ENCODE data around the gene TGM5. TPM values are rescaled to one million over a fixed set of nuclear protein-coding genes. Genes with fewer than 3 reads are reported as not detected.
A peak's percentile ranks its signal among the peaks of the same experiment; 100 is the strongest.

The TGM5 gene
- total RNA-seq, 6 donors from 2014 or later: 0.30 TPM; not detected in 5

DNA sequence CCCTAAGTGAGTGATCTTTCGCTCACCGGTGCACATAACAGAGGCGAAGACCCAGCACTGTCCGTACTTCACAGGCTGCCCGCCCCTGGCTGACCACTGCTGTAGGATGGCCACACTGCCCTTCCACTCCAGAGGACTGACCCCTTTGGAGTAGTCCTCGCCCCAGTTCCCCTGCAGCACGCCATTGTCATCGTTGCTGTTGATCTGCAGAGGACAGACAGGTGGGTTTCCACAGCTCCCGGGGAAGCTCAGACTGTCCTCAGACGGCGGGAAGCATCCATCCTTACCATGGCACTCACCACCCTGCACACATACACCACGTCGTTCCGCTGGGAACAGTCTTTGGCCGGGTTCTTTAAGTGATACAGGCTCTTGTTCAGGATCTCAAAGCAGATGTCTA, 20.5 kb upstream of the TGM5 start:
- TF ChIP-seq EP300 (IDR thresholded peaks at IDR 0.05): no peak
- no peak for TF ChIP-seq POLR2AphosphoS5 (IDR thresholded peaks at IDR 0.05)
- TF ChIP-seq POLR2A (IDR thresholded peaks at IDR 0.05): no peak
- TF ChIP-seq, protein P1, sequence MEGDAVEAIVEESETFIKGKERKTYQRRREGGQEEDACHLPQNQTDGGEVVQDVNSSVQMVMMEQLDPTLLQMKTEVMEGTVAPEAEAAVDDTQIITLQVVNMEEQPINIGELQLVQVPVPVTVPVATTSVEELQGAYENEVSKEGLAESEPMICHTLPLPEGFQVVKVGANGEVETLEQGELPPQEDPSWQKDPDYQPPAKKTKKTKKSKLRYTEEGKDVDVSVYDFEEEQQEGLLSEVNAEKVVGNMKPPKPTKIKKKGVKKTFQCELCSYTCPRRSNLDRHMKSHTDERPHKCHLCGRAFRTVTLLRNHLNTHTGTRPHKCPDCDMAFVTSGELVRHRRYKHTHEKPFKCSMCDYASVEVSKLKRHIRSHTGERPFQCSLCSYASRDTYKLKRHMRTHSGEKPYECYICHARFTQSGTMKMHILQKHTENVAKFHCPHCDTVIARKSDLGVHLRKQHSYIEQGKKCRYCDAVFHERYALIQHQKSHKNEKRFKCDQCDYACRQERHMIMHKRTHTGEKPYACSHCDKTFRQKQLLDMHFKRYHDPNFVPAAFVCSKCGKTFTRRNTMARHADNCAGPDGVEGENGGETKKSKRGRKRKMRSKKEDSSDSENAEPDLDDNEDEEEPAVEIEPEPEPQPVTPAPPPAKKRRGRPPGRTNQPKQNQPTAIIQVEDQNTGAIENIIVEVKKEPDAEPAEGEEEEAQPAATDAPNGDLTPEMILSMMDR (IDR thresholded peaks at IDR 0.05): no peak
- Histone ChIP-seq H3K9me3 (no peaks in the 10 kb centered on the region), H3K36me3 (no peaks in the 10 kb centered on the region), H3K4me3 (no peak overlapping the region), H3K27me3 (no peaks in the 10 kb centered on the region), H3K27ac (no peak overlapping the region), H3K4me1 (no peaks in the 10 kb centered on the region)
- WGBS, 2 donors: 77 to 80% methylated on average over 15 of the region's 15 CpGs
- peak in 1 of 2 donors; percentile 5 for ATAC-seq (ENCODE audit: low FRiP score in 2 of 2)
- DNase-seq: no peak

DNA sequence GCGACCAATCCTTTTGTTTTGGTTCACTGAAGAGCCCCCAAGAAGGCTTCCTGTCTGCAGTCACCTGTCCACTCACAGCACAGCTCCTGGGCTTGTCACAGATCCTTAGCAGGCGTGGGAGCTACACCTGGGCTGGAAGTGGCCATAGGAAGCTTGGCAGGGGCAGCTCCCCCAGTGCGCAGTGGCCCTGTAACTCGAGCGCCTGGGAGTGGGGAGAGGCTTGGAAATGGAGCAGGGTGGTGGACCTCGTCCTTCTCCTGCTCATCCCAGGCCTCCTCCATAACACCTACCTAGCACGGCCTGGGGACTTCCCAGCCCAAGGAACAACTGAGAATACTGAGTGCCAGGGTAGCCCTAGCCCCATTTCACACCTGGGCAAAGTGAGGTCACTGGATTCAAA, 19.3 kb upstream of the TGM5 start:
- no peak overlapping the region for H3K4me3 ChIP-seq
- no peak for TF ChIP-seq EP300 (IDR thresholded peaks at IDR 0.05)
- ATAC-seq (ENCODE audit: low FRiP score in 2 of 2) (peak; percentile 17 to 44), DNase-seq (peak in 1 of 2 donors; percentile 55)
- no peaks in the 10 kb centered on the region for H3K4me1 ChIP-seq
- 50 to 56% methylated on average over 2 to 7 of the region's 7 CpGs for WGBS, 2 donors
- no peaks in the 10 kb centered on the region for H3K27me3 ChIP-seq
- H3K9me3 ChIP-seq: no peaks in the 10 kb centered on the region
- H3K36me3 ChIP-seq: no peaks in the 10 kb centered on the region
- H3K27ac ChIP-seq: no peak overlapping the region

DNA sequence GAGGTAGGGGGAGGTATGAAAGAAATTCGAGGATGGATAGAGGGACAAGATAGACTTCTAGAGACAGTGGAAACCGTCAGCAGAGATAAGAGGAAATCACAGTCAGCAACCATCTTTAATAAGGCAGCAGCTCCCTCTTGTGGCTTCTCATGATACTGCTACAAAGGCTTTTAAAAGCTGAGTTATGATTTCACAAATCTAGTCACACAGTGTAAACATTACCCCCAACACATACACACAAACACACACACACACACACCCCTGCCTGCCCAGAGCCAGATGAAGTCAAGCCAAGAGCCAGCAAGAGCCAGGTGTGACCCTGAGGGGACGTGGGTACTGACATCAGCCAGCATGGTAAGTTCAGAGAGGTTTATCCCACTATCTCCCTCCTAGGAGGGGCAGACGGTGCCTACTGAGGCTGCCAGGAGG, 18.9 kb upstream of the TGM5 start:
- no peak for DNase-seq
- H3K27ac ChIP-seq: no peak overlapping the region
- no peak overlapping the region for H3K4me3 ChIP-seq
- H3K4me1 ChIP-seq: no peaks in the 10 kb centered on the region
- H3K36me3 ChIP-seq: no peaks in the 10 kb centered on the region
- TF ChIP-seq, protein P1 (IDR thresholded peaks at IDR 0.05): peak; percentile 56 to 89 (median 82)
- no peak for TF ChIP-seq POLR2A (IDR thresholded peaks at IDR 0.05)
- no peaks in the 10 kb centered on the region for H3K9me3 ChIP-seq
- no peaks in the 10 kb centered on the region for H3K27me3 ChIP-seq
- WGBS, 2 donors: 6 to 16% methylated on average over 4 of the region's 4 CpGs
- ATAC-seq (ENCODE audit: low FRiP score in 2 of 2): peak; percentile 76 to 89

DNA sequence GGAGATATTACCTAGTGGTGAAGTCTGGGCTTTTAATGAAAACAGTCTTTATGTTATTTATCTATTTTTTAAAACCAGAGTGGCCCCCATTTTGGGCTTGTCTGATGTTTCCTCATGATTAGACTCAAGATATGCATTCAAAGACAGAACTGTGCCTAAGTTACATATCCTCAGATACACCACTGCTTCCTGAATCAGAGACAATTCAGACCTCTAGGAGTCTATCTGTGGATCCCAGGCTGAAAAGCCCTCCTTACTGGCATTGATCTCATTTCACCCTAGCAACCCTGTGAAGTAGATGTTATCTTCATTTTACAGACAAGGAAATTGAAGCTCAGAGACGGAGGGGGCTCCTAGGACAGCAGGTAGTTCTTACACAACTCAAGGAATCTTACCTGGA, 16.8 kb upstream of the TGM5 start:
- H3K4me1 ChIP-seq: no peaks in the 10 kb centered on the region
- no peaks in the 10 kb centered on the region for H3K27me3 ChIP-seq
- no peak for TF ChIP-seq POLR2A (IDR thresholded peaks at IDR 0.05)
- no peak for TF ChIP-seq POLR2AphosphoS5 (IDR thresholded peaks at IDR 0.05)
- TF ChIP-seq, protein P1 (IDR thresholded peaks at IDR 0.05): no peak
- TF ChIP-seq EP300 (IDR thresholded peaks at IDR 0.05): no peak
- H3K4me3 ChIP-seq: no peak overlapping the region
- DNase-seq: no peak
- WGBS, 2 donors: 63 to 67% methylated on average over 1 of the region's 1 CpG
- H3K36me3 ChIP-seq: no peaks in the 10 kb centered on the region
- no peak for ATAC-seq (ENCODE audit: low FRiP score in 2 of 2)
- no peaks in the 10 kb centered on the region for H3K9me3 ChIP-seq
- no peak overlapping the region for H3K27ac ChIP-seq

DNA sequence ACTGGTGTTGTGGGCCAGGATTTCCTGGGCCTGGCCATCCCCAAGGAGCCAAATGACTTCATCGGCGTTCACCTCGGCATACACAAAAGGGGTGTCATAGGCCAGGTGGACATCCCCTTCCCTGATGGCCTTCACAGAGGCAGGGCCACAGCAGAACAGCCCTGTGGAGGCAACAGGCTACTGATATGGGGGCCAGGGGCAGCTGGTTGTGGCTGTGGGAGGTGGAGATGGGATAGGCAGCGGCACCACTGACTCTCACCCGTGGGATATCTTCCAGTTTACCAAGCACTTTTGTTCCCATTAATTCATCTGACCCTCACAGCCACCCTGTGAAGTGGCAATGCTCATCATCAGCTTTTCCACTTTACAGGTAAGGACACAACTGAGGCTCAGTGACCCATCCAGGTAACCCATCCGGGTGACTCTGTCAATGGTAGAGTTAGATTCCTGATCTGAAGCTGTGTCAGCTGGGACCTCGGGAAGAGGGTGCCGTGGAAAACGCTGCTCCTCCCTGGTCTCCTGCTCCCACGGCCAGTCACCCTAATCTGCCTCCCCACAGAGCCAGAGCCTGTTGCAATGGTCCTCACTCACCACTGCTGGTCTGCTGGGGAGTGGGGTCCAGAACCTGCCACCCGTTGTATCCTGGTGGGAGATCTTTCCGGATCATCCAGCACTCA, 15.3 kb upstream of the TGM5 start:
- Histone ChIP-seq H3K27ac (no peak overlapping the region), H3K4me1 (no peaks in the 10 kb centered on the region), H3K27me3 (no peaks in the 10 kb centered on the region), H3K4me3 (no peak overlapping the region), H3K9me3 (no peaks in the 10 kb centered on the region), H3K36me3 (no peaks in the 10 kb centered on the region)
- no peak for TF ChIP-seq EP300 (IDR thresholded peaks at IDR 0.05)
- TF ChIP-seq, protein P1 (IDR thresholded peaks at IDR 0.05): no peak
- no peak for TF ChIP-seq POLR2AphosphoS5 (IDR thresholded peaks at IDR 0.05)
- TF ChIP-seq POLR2A (IDR thresholded peaks at IDR 0.05): no peak
- 91 to 94% methylated on average over 9 to 10 of the region's 12 CpGs for WGBS, 2 donors
- no peak for ATAC-seq (ENCODE audit: low FRiP score in 2 of 2)
- no peak for DNase-seq

Measured in upper lobe of left lung (tissue), 6 donors.